ENCODE results near the gene IFITM10.

IFITM10 gene

GRCh38 chr11:1762537-1763302 is 12.3 kb upstream of the IFITM10 start:
- no peak for DNase-seq

- DNase-seq, result no peak
These were observed 11.6 kb upstream of the IFITM10 start for GRCh38 chr11:1761857-1762536.

- DNase-seq, result no peak
These were observed 10.9 kb upstream of the IFITM10 start for GRCh38 chr11:1761110-1761856.

- no peak for DNase-seq
These were observed 10.1 kb upstream of the IFITM10 start for GRCh38 chr11:1760351-1761109.

GRCh38 chr11:1759851-1760220 is 9.4 kb upstream of the IFITM10 start:
- DNase-seq, result no peak

GRCh38 chr11:1759151-1759850 is 8.9 kb upstream of the IFITM10 start:
- DNase-seq, result no peak

GRCh38 chr11:1758611-1759150 is 8.3 kb upstream of the IFITM10 start:
- DNase-seq, result no peak

GRCh38 chr11:1757861-1758610 is 7.6 kb upstream of the IFITM10 start:
- no peak for DNase-seq

- DNase-seq, result no peak
These were observed 6.7 kb upstream of the IFITM10 start for GRCh38 chr11:1756791-1757771.

- DNase-seq, result no peak
These were observed 5.5 kb upstream of the IFITM10 start for GRCh38 chr11:1755692-1756561.

- no peak for DNase-seq
These were observed 4.9 kb upstream of the IFITM10 start for GRCh38 chr11:1755344-1755691.

GRCh38 chr11:1754376-1755150 is 4.2 kb upstream of the IFITM10 start:
- no peak for DNase-seq

GRCh38 chr11:1753929-1754305 is 3.5 kb upstream of the IFITM10 start:
- no peak for DNase-seq

GRCh38 chr11:1753229-1753928 is 3.0 kb upstream of the IFITM10 start:
- no peak for DNase-seq

GRCh38 chr11:1752907-1753228 is 2.5 kb upstream of the IFITM10 start:
- DNase-seq, result no peak

- no peak for DNase-seq
These were observed 1.9 kb upstream of the IFITM10 start for GRCh38 chr11:1751999-1752906.

GRCh38 chr11:1751531-1751921 is 1.1 kb upstream of the IFITM10 start:
- no peak for DNase-seq

Measured in NCI-H446 treated with DMSO at 0.1 percent for 48 hours (cell line).